ENCODE data around the gene SOCS3.

Gene SOCS3

GRCh38 chr17:78307887-78308638 lies 51.8 kb downstream of the SOCS3 start:
- no peak for DNase-seq (ENCODE audit: low read depth)

DNA sequence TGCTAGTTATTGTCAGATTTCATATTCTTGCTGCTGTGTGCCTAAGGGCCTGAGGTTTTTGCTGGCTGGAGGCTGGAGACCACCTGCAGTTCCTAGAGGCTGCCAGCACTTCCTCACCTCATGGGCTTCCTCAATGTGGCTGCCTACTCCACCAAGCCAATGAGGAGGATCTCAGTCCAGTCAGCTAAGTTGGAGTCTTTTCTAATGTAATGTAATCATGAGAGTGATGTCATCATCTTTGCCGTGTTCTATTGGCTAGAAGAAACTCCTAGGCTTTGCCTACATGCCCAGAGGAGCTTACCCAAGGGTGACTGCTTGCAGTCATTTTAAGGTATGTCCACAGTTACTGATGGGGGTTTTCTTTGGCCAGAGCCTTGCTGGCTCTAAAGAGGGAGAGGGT lies 53.0 kb downstream of the SOCS3 start:
- DNase-seq (ENCODE audit: low read depth): no peak
